DMS 273 treated with DMSO at 0.1 percent for 48 hours (cell line): ENCODE results near the gene IL31RA.

ENCODE experiments used
- DNase-seq: peaks from one replicate; lab custom pipeline; 2025; lab: John Stamatoyannopoulos, UW

IL31RA gene

DNA sequence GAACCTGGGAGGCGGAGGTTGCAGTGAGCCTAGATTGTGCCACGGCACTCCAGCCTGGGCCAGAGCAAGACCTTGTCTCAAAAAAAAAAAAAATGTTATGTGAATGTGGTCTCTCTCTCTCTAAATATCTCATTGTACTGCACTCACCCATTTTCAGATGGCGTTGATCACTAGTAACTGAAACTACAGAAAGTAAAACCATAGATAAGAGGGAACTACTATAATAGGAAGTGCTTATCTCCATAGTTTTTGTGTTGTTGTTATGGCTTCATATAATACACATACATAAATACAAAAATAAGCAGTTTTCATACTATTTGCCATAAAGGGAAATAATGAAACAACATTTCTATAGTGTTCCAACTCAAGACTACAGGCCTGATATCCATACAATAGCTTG, 9.1 kb downstream of the IL31RA start:
- DNase-seq: no peak

DNA sequence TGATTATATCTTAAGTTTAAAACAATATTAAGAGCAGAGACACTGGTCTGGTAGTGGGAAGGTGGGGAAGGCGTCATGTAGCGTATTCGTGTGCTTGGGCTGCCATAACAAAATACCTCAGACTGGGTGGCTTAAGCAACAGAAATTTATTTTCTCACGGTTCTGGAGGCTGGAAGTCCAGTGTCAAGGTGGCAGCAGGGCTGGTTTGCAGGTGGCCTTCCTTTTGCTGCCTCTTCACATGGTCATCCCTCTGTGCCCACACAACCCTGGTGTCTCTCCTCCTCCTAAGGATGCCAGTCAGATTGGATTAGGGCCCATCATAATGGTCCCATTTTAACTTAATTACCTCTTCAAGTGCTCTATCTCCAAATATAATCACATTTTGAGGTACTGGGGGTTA, 9.6 kb downstream of the IL31RA start:
- no peak for DNase-seq

DNA sequence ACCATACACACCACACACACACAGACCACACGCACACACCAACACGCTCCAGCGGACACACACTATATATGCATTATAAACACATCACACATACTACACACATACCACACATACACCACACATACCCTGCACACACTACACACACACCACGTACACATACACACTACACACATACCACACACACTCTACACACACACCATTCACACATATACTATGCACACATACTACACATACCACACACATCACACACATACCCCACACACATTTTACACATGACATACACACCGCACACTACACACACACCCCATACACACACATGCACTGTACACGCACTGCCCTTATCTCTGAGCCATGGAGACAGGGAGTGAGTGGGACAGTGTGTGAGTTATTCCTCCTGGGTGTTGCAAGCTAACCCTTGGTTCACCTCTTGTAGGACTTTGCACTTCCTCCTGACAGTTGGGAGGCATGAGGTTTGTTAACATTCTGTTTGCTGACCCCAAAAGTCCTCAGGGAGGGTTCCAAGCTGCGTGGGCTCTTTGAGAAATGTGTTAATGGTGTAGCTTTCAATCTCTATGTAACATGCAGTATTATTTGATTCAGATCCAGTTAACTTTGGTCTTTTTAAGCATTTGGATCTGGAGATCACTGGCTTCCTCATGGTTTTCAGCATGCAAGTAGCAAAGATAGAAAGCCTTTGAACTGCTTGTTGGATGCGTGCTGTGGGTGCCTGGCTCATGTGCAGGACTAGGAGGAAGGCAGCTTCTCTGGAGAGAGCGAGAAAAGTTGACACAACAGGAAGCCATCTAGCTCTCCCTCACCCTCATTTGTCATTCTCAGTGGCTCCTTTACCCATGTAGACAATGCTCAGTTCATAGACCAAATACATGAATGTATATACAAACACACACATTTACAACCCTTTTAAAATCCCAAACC, 13.7 kb downstream of the IL31RA start:
- DNase-seq: no peak

DNA sequence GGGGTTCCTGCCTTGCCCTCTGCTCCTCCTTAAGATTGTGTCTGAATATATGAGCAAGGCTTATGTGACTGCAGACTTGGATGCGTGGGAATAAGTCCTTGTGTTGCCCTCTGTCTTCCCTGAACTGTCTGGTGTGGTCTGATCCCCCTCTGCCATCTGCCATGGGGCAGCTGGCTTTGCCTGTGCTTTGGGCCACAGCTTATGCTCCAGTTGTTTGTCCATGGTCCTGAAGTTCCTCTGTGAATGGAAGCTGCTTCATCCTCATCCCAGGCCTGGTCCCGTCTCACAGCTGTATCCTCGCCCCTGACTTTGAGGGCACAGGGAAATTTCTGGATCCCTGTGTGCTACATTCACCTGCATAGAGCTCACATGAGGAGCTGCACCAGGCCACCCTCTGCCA, 14.7 kb downstream of the IL31RA start:
- peak; percentile 31 for DNase-seq

DNA sequence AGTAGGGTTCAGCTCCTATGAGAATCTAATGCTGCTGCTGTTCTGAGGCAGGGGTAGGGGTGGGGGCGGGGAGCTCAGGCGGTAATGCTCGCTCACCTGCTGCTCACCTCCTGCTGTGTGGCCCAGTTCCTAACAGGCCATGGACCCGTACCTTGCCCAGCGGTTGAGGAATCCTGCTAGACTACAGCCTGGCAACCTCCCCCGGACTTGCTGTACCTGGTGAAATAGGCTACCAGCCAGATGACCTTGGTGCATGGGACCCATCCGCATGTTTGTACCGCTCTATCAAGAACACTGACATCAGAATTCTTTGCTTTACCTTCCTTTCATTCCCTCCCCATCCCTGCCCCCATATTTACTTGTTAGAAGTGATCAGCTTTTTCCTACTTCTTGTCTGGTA, 15.3 kb downstream of the IL31RA start:
- DNase-seq: no peak

DNA sequence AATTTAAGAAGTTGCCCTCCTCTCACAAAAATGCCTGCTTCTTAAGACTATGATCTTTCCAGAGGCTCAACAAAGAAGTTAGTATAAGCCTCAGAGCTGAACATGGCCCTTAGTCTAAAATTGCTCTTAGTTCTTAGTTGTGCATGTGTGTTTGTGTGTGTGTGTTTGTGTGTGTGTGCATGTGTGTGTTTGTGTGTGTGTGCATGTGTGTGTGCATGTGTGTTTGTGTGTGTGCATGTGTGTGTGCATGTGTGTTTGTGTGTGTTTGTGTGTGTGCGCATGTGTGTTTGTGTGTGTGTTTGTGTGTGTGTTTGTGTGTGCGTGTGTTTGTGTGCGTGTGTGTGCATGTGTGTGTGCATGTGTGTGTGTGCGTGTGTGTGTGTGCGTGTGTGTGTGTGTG, 15.8 kb downstream of the IL31RA start:
- DNase-seq: no peak

DNA sequence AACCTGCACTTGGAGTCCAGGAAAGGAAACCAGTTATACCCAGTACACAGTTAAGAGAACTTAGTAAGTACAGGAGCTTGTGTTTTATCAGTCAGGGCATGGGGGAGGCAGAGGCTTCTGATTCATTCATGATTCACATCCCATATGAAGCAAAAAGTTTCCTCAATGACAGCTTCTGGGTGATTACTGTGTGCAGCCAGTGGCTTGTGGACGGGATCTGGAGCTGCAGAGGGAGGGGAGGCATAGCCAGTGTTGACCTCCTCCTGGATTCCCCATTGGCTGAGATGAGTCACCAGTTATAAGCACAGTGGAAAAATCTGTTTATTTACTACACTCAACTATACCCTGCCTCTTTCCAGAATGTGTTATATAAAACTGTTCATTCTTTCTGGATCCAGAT, 17.7 kb downstream of the IL31RA start:
- DNase-seq: no peak

DNA sequence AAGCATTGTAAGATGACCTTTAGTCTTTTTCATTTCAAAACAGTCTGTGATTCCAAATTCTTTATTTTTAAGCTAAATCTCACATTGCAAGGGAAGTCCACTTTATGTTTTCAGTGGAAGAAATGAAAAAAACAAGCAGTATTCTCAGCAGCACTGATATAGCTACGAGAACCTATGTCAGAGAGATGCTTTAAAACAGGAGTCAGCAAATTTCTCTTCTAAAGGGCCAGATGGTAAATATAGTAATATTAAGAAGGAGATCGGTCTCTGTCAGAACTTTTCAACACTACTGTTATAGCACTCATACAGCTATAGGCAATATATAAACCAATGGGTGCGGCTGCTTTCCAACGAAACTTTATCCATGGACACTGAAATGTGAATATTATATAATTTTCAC, 18.7 kb downstream of the IL31RA start:
- no peak for DNase-seq

DNA sequence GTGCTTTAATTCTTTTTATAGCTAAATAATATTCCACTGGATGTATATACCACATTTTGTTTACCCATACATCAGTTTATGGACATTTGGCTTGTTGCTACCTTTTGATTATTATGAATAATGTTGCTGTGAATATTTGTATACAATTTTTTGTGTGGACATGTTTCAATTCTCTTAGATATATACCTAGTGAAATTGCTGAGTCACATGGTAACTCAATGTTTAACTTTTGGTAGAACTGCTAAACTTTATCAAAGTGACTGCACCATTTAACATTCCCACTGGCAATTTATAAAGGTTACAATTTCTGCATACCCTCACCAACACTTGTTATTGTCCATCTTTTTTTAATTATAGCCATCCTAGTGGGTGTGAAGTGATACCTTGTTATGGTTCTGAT, 22.1 kb downstream of the IL31RA start:
- no peak for DNase-seq

DNA sequence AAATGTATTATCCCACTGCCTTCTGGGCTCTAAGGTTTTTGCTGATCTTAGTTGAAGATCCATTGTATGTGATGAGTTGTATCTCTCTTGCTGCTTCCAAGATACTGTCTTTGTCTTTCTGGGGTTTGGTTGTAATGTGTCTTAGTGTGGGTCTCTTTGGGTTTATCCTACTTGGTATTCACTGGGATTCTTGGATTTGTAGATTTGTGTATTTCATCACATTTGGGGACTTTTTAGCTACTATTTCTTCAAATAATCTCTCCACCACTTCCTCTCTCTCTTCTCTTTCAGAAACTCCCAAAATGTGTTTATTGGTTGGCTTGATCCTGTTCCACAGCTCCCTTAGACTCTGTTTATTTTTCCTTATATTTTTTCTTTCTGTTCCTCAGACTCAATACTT, 26.5 kb downstream of the IL31RA start:
- DNase-seq: no peak

DNA sequence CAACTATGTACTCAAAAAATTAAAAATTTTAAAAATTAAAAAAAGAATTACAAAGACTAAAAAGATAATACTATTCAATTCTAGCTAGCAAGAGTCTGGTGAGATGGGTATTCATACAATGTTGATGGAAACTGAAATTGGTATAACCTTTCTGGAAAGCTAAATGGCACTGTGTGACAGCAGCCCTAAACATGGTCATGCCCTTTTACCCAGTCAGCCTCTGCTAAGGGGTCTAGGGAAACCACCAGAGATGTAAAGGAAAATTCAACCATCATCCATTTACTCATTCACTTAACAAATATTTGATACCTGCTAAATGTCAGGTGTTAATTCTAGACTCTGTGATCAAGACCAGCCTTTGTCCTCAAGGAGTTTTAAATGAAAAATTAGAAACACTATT, 29.3 kb downstream of the IL31RA start:
- DNase-seq: no peak

DNA sequence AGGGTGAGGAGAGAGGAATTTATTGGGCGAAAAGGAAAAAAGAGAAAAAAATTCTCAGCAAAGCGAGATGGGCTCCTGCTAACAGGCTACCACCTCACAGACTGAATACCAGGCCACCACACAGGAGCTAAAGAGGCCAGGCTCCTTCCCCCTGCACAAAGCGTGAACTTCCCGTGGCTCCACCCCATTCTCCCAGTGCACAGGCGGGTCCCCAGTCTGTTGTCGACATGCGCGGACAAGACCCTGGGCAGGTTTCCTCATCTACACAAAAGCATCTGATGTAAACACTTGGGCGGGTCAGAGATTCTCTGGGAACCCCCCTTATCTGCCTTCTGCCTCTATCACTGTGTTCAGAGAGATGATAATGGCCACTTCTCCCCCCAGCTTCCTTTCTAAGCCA, 34.2 kb downstream of the IL31RA start:
- DNase-seq: no peak

DNA sequence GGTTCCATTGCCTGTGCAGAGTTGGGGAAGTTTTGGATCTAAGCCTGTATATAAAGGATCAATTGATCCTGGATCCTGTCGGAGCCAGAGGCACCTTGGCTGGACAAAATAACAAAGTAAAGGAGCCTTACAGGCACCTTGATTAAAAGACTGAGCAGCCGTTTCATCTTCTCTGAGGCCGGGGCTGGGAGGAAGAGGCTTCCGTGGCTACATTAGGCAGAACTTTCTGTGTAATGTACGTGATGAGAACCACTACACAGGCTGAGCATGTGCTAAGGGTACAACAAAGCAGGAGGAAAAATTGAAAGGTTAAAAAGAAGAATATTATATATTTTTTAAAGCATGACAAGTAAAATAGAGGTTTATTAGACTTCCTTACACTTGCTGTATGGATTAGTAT, 37.0 kb downstream of the IL31RA start:
- no peak for DNase-seq

DNA sequence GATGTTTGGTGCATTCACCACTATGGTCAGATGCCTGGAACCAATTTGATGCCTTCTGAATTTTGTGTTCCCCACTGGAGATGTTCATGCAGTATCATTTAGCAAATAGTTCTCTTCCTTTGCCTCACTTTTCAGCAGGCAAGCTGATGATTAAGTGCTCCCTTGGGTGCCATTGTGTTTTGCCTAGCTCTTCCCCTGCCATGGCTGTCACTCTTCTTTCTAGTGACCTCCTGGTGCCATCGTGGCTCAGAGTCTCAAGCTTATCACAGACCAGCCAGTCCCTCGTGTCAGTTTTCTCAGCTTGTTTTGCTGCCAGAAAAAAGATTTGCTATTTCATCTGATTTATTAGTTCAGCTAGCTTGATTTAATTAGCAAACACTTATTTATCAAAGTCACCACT, 41.3 kb downstream of the IL31RA start:
- DNase-seq: no peak

DNA sequence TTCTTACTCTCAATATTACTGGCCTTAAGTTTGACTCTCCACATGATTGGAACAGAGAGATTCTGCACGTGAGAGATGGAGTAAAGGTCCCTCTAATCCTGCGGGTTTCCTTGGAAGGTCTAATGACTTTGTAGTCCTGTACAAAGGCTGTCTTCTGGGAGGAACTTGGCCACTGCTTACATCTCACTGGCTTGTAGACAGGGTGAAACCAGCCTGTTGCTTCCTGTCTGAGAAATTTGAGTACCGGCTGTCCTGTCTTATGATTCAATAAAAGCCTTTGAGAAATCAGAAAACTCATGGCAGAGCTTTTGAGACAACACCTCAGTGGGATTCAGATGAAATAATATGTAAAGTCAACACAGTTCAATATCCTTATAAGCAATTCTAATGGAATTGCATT, 43.0 kb downstream of the IL31RA start:
- DNase-seq: no peak

DNA sequence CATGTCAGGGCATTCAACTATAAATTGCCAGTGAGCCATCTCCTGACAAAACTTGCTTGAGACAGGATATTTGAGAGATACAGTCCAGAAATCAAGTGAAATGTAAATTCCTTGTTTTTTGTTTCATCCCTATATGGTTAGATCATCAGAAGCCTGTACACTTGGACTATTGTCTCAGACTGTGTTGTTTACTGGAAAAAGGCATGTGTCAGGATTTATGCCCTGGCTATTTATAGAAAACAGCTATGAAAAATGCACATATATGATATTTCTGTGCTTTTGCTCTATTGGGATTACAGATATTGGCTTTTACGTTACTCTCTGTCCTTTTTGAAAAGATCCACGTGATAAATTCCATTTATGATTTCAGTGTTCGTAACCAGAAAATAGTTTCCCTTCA, 44.2 kb downstream of the IL31RA start:
- DNase-seq: no peak

DNA sequence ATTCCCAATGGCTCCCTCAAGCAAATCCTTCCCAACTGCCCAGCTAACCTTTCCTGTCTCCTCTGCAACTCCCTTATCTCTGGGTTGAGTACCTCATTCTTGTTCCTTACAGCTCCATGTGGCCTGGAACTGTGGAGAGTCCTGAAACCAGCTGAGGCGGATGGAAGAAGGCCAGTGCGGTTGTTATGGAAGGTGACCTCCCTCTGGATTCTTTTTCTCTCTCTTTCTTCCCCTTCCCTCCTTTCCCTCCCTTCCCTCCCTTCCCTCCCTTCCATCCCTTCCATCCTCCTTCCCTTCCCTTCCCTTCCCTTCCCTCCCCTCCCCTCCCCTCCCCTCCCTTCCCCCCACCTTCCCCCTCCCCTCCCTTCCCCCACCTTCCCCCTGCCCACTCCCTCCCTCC, 45.1 kb downstream of the IL31RA start:
- no peak for DNase-seq

DNA sequence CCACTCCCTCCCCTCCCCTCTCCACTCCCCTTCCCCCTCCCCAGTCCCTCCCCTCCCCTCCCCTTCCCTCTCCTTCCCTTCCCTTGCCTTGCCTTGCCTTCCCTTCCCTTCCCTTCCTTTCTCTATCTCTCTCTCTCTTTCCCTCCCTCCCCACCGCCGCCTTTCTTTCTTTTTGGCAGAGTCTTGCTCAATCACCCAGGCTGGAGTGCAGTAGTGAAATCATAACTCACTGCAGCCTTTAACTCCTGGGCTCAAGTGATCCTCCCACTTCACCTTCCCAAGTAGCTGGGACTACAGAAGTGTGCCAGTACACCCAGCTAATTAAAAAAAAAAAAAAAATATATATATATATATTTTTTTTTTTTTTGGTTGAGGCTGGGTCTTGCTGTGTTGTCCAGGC, 45.5 kb downstream of the IL31RA start:
- no peak for DNase-seq

DNA sequence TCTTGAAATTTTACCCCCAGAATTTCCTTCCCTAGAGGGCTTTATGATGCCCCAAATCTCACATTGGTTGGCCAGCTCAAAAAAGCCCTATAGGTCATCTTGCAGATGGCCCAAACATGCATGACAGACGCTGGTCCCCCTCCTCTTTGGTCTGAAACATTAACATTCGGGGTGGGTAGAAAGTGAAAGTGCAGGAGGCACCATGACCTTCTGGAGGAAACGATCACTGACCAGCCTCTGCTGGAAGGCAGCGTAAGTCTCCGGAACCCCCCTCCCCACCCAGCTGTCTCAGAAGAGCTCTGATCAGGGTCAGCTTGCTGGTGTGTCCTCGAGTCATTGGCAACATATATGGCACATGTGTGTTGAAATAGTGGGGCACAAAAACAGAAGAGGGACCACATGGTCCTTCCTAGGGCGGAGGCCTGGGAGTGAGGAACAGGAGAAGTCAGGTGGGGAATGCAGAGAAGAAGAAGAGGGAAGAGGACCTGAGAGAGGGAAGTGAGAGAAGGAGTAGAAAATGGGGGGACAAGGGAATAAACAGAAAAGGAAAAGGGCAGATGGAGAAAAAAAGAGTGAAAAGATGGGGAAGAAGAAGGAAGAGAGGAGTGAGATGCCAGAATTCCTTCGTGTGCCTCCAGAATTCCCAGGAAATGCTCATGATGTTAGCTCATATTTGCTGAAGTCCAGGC, 46.2 kb downstream of the IL31RA start:
- DNase-seq: no peak

DNA sequence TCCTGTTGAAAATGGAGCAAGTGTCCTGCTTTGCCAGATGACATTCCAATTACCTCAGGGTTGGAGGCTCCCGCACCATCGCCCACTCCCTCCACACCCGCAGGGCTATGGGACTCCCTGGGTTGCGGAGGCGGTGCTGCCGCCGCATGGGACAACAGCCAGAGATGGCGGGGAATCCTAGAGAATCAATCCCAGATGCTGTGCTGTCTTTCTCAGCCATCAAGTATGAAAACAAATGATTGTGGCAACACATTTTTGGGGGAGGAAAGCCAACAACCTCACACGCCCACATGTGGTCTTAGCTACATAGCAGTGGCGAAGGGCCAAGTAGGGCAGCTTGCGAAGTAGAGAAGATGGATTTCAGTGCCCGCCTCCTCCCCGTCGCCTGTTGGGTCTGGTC, 46.7 kb downstream of the IL31RA start:
- peak; percentile 48 for DNase-seq

DNA sequence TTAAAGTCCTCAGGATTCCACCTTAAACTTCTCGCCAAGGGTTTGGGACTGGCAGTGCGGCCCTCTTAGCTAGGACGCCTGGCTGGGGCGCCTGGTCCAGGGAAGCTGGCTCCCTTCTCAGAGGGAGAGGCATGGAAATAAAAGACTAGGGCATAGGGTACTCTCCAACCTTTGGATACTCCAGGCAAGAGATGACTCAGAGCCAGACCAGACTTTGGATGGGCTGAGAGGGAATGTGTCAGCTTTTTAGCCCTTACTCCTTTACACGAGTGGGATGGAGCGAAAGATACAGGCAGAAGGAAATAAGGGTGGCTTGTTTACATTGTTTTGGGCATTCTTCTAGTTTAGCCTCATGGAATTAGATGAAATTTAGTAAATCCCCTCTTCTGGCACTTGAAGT, 48.2 kb downstream of the IL31RA start:
- no peak for DNase-seq

DNA sequence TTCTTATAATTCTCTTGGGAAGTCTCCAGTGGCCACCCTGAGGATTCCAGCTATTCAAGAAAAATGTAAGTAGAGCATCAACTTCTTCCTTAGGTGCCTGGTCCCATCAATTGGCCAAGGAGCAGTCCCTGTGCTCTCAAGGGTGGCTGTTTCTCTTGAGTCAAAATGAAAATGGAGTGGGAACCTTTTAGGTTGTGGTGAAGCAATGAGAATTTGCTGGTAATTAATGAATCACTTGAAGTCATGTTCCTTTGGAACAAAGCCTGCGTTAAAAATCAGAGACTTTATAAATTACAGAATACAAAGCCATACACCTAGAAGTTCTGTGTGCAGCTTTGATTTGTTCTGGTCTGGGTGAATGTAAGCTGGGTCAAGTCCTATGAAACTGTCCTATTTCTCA, 48.9 kb downstream of the IL31RA start:
- DNase-seq: no peak

DNA sequence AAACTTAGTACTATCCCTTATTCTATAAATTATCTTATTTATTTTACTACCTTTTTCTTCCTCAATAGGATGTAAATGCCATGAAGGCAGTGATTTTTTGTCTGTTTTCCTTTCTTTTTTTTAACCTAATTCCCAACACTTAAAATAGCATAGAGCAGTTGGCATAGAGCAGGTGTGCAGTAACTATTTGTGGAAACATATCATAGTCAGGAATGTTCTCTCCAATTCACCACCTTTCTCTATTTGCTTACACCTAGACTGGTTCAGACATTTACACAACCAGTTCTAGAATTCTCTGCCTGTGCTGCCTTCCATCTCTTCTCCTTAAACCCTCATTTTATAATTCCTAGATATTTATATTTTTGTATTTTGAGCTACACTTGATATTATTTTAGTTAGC, 49.6 kb downstream of the IL31RA start:
- DNase-seq: no peak

DNA sequence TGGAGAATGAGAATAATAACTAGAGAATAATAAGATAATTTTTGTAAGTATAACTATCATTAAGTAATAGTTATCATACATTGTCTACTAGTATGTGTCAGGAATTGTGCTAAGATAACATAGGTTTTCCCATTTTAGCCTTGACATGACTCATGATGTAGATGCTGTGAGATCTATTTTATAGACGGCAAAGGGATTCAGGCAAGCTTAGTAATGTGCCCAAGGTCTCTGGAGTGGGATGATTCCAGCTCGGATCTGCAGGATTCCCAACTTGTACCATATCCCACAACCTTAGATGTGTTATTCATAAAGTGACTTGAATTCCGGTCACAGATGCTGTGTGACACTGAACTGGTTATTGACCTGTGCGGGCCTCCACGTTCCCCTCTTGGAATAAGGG, 51.5 kb downstream of the IL31RA start:
- DNase-seq: no peak
